RWPE1 (cell line): ENCODE results near the gene RAD54L2.
"Not testable (repeated sequence)": the region's sequence is repeated elsewhere in the genome, so short reads cannot be mapped to it uniquely, and the experiment has no call there.

ENCODE experiments used
- CTCF ChIA-PET: fragments of 350-600 bp; sonication (Branson Sonifier 250); formaldehyde crosslinking; extraction: SDS; loops from one replicate; lab custom pipeline; 2021; lab: Yijun Ruan, JAX
- POLR2A ChIA-PET: fragments of 400-600 bp; formaldehyde crosslinking; extraction: SDS; loops from one replicate; lab custom pipeline; 2020; ENCODE audit warnings: antibody characterized with exemption; ENCODE audit not compliant: low non-redundant PET; lab: Yijun Ruan, JAX
- DNase-seq: peaks from one replicate; pipeline ENCODE4 v3.0.0; 2012; ENCODE audit warnings: low spot score
- H3K27ac ChIP-seq: fragments of 450-650 bp; 2 replicates; pipeline ENCODE4 v1.5.1; 2017
- TF ChIP-seq, protein P1 (sequence below): fragments of 450-650 bp; conservative IDR thresholded peaks from 2 replicates; pipeline ENCODE4 v1.5.1; 2017; ENCODE audit warnings: low read depth, mild to moderate bottlenecking

The RAD54L2 gene

DNA sequence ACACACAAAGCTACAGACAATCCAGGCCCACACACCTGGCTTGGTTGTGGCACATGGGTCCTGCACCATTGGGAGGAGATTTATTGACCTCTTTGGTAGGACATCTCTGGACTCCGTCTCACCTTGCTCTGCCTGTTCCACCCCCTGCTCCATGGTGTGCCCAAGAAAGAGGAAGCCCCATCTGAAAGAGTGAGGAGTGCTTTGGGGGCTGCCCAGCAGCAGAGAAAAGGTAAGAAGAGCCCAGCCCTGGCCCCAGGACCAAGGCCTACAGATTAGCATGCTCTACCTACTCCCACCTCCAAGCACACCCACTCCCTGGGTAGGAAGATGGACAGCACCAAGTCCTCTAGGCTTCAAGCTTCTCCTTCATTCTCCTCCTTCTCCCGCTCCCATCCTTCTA, 35.5 kb upstream of the RAD54L2 start:
- CTCF ChIA-PET = interaction anchor here (0.6 to 2.4 kb wide), 2 partner anchors 59 to 179 kb away, joined by 4 to 10 read pairs; no protein-coding TSS in a partner anchor
- no peak overlapping the region for H3K27ac ChIP-seq
- POLR2A ChIA-PET = no interaction called here
- no peak for DNase-seq
- TF ChIP-seq, protein P1, sequence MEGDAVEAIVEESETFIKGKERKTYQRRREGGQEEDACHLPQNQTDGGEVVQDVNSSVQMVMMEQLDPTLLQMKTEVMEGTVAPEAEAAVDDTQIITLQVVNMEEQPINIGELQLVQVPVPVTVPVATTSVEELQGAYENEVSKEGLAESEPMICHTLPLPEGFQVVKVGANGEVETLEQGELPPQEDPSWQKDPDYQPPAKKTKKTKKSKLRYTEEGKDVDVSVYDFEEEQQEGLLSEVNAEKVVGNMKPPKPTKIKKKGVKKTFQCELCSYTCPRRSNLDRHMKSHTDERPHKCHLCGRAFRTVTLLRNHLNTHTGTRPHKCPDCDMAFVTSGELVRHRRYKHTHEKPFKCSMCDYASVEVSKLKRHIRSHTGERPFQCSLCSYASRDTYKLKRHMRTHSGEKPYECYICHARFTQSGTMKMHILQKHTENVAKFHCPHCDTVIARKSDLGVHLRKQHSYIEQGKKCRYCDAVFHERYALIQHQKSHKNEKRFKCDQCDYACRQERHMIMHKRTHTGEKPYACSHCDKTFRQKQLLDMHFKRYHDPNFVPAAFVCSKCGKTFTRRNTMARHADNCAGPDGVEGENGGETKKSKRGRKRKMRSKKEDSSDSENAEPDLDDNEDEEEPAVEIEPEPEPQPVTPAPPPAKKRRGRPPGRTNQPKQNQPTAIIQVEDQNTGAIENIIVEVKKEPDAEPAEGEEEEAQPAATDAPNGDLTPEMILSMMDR = no peak

- no peak overlapping the region for H3K27ac ChIP-seq
- ChIA-PET POLR2A (no interaction called here), CTCF (no interaction called here)
- TF ChIP-seq, protein P1 = no peak
- DNase-seq = no peak
These were observed 30.3 kb upstream of the RAD54L2 start for GRCh38 chr3:51508255-51508654.

DNA sequence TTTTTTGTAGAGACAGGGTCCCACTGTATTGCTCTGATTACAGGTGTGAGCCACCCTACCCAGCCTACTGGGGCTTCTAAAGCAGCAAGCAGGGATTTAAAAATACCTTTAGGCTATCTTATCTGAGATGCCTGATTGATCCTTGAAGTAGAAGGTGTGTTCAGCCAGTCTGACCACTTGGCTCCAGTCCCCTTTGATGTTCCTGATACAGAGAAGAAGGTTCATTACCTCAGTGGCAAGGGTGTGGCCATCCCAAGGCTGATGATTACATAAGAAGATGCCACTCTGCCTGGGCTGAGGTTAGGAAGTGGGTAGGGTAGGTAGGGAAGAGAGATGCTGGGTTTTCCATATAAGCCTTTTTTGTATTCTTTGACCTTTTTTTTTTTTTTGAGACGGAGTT, 27.5 kb upstream of the RAD54L2 start:
- no peak overlapping the region for H3K27ac ChIP-seq
- ChIA-PET CTCF (no interaction called here), POLR2A (no interaction called here)
- TF ChIP-seq, protein P1 = no peak
- DNase-seq = no peak

- DNase-seq = no peak
- H3K27ac ChIP-seq = no peak overlapping the region
- TF ChIP-seq, protein P1 = no peak
- POLR2A ChIA-PET = no interaction called here
- CTCF ChIA-PET = no interaction called here
These were observed 24.3 kb upstream of the RAD54L2 start for GRCh38 chr3:51514210-51514609.

DNA sequence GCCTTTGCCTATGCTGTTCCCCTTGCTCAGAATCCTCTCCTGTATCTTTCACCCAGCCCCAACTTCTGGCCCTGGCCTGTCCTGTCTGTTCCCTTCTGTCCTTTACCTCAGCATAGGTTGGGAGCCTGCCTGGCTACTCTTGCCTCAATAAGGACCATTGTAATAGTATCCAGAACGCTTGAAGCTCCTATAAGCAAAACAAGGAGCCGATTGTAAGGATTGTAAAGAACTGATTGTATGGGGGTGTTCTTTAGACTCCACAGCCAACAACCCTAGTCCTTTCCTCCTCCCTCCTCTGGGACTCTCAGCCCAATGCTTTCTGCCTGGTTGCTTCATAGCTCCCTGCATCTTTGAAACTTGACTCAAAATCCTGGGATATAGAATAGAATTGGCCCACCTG, 18.7 kb upstream of the RAD54L2 start:
- ChIA-PET POLR2A (no interaction called here), CTCF (interaction anchor here (0.6 kb wide), 1 partner anchor 112 kb away, joined by 3 read pairs; no protein-coding TSS in a partner anchor)
- TF ChIP-seq, protein P1 = no peak

GRCh38 chr3:51520906-51521730, 17.4 kb upstream of the RAD54L2 start:
- POLR2A ChIA-PET, DNase-seq, CTCF ChIA-PET, H3K27ac ChIP-seq: not testable (repeated sequence)

More for the DNA sequence above, 18.7 kb upstream of the RAD54L2 start:
- no peak overlapping the region for H3K27ac ChIP-seq
- no peak for DNase-seq
